ENCODE results near the gene VSIG10. TPM values are rescaled to one million over a fixed set of nuclear protein-coding genes. Genes with fewer than 3 reads are reported as not detected.

VSIG10 gene
- total and polyA plus RNA-seq, 2 of the 4 experiments (the other 2 are of a cell fraction): 5.9 to 10.0 TPM

GRCh38 chr12:118046430-118046829 is 57.4 kb downstream of the VSIG10 start:
- Histone ChIP-seq H3K9me3 (ENCODE audit: control insufficient read depth, insufficient read depth, low read length) (no peaks in the 10 kb centered on the region), H3K27ac (ENCODE audit: insufficient read depth, low read length) (no peak overlapping the region), H4K8ac (ENCODE audit: low read depth in 2 of 2, low read length in 2 of 2) (no peak overlapping the region), H3K14ac (replicated peaks; ENCODE audit: low read depth, low read length) (no peak overlapping the region), H2BK15ac (ENCODE audit: low read depth, low read length) (no peak overlapping the region), H4K91ac (ENCODE audit: insufficient read depth, low read depth, low read length) (no peak overlapping the region), H2BK20ac (ENCODE audit: low read depth, low read length) (no peak overlapping the region), H2AK5ac (ENCODE audit: low read depth, low read length) (no peak overlapping the region), H3K79me1 (ENCODE audit: low read depth in 1 of 2, low read length in 2 of 2) (peaks cover 33 to 43% of the 10 kb centered on the region in 2 experiments), H2BK120ac (ENCODE audit: low read depth, low read length) (no peak overlapping the region), H4K5ac (ENCODE audit: low read depth, low read length) (no peak overlapping the region), H4K20me1 (ENCODE audit: insufficient read depth, low read length) (peaks cover 8% of the 10 kb centered on the region; the same call in 1 of the 2 replicates), H3K27me3 (ENCODE audit: control insufficient read depth, insufficient read depth, low read length) (no peaks in the 10 kb centered on the region), H3K18ac (ENCODE audit: low read depth, low read length) (no peak overlapping the region), H2AK9ac (replicated peaks; ENCODE audit: low read depth, low read length, poor library complexity) (no peak overlapping the region), H2BK5ac (ENCODE audit: low read depth, low read length, poor library complexity, severe bottlenecking) (no peak overlapping the region), H3K23ac (ENCODE audit: low read depth, low read length) (no peak overlapping the region), H3K4me1 (ENCODE audit: control insufficient read depth, insufficient read depth, low read length) (no peaks in the 10 kb centered on the region), H3K4me3 (ENCODE audit: insufficient read depth, low read depth, low read length) (no peak overlapping the region), H3K4me2 (ENCODE audit: low read depth, low read length) (no peak overlapping the region), H3K36me3 (ENCODE audit: control insufficient read depth, insufficient read depth, low read length) (peaks cover 38% of the 10 kb centered on the region), H3K9me1 (ENCODE audit: insufficient read depth, low read length) (peaks cover 2% of the 10 kb centered on the region; the same call in 1 of the 2 replicates), H3K9ac (ENCODE audit: low read depth, low read length) (no peak overlapping the region), H3K56ac (ENCODE audit: extremely low read depth, insufficient read depth, low read length) (no peak overlapping the region), H2AFZ (replicated peaks; ENCODE audit: low read length, poor library complexity) (no peak overlapping the region), H3K4ac (ENCODE audit: low read depth, low read length) (no peak overlapping the region)
- DNase-seq (no peak), ATAC-seq (ENCODE audit: low read depth) (no peak)
- TF ChIP-seq CEBPB (IDR thresholded peaks at IDR 0.05; ENCODE audit: low read depth, low read length) (no peak), MAFK (IDR thresholded peaks at IDR 0.05; ENCODE audit: low read depth, low read length) (no peak), CTCF (conservative IDR thresholded peaks at IDR 0.05; ENCODE audit: low read depth, low read length) (no peak), USF2 (IDR thresholded peaks at IDR 0.05; ENCODE audit: low read depth, low read length) (no peak), FOS (IDR thresholded peaks at IDR 0.05; ENCODE audit: low read depth, low read length) (no peak), BHLHE40 (IDR thresholded peaks at IDR 0.05; ENCODE audit: low read depth, low read length) (no peak), CHD1 (IDR thresholded peaks at IDR 0.05; ENCODE audit: low read depth, low read length) (no peak), NFE2L2 (IDR thresholded peaks at IDR 0.05; ENCODE audit: low read depth, low read length) (no peak), RFX5 (IDR thresholded peaks at IDR 0.05; ENCODE audit: low read depth, low read length) (no peak), POLR2A (IDR thresholded peaks at IDR 0.05; ENCODE audit: low read depth, low read length) (no peak), ELK1 (IDR thresholded peaks at IDR 0.05; ENCODE audit: borderline replicate concordance, low read depth, low read length) (no peak), MXI1 (IDR thresholded peaks at IDR 0.05; ENCODE audit: borderline replicate concordance, low read depth, low read length) (no peak), MAZ (IDR thresholded peaks at IDR 0.05; ENCODE audit: borderline replicate concordance, low read depth, low read length) (no peak)
- dilution Hi-C loops (cut with HindIII; ENCODE audit: low sequenced_read_pairs, unreplicated experiment) (no loop called here), intact Hi-C loops (cut with micrococcal nuclease) (no loop called here), in situ Hi-C loops (cut with MboI; ENCODE audit: low sequenced_read_pairs) (loop anchor here (25.0 kb wide), 1 partner anchor 341 kb away; the partner anchor contains the start of gene SUDS3)
- CTCF ChIA-PET: interaction anchor here (0.6 to 1.1 kb wide), 2 partner anchors 13 to 15 kb away, joined by 3 to 4 read pairs; no protein-coding TSS in a partner anchor
- BruUV-seq (replicated peaks): no TSS peak
- no CpG with 5 or more reads among the region's 4 CpGs for WGBS, 2 experiments (ENCODE audit: extremely low coverage in 2 of 2, insufficient read length in 1 of 2)
- POLR2A ChIA-PET (ENCODE audit: unreplicated experiment): no interaction called here

All from IMR-90 (cell line).